Measurements from ENCODE around the gene CREM.

CREM gene

DNA sequence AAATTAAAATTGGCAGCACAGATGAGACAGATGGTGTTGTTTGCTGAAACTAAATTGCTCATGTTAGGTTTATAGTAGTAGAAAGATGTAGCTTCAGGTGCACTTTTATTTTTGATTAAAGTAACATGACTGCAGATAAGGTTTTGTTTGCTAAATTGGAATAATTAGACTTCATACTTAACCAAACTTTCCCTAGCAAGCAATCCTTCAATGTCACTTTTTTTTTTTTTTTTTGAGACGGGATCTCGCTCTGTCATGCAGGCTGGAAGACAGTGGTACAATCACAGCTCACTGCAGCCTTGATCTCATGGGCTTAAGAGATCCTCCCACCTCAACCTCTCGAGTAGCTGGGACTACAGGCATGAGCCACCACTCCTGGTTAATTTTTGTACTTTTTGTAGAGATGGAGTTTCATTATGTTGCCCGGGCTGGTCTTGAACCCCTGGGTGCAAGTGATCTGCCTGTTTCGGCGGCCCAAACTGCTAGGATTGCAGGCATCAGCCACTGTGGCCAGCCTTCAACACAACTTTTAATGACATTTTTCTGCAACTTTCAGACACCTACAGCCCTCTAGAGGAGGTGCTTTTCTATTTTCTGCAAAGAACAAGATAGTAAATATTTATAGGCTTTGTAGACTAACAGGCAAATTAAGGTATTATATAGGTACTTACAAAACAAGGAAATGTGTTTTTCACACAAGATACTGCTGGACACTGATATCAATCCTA is 124.9 kb downstream of the CREM start:
- Histone ChIP-seq H3K36me3 (ENCODE audit: control insufficient read depth, insufficient read depth, low read length) (no peaks in the 10 kb centered on the region), H3K27me3 (replicated peaks; ENCODE audit: control insufficient read depth, insufficient read depth, low read length) (no peaks in the 10 kb centered on the region), H3K4me3 (replicated peaks; ENCODE audit: low read depth, low read length) (no peak overlapping the region)
- TF ChIP-seq, protein P1, sequence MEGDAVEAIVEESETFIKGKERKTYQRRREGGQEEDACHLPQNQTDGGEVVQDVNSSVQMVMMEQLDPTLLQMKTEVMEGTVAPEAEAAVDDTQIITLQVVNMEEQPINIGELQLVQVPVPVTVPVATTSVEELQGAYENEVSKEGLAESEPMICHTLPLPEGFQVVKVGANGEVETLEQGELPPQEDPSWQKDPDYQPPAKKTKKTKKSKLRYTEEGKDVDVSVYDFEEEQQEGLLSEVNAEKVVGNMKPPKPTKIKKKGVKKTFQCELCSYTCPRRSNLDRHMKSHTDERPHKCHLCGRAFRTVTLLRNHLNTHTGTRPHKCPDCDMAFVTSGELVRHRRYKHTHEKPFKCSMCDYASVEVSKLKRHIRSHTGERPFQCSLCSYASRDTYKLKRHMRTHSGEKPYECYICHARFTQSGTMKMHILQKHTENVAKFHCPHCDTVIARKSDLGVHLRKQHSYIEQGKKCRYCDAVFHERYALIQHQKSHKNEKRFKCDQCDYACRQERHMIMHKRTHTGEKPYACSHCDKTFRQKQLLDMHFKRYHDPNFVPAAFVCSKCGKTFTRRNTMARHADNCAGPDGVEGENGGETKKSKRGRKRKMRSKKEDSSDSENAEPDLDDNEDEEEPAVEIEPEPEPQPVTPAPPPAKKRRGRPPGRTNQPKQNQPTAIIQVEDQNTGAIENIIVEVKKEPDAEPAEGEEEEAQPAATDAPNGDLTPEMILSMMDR (IDR thresholded peaks at IDR 0.05; ENCODE audit: insufficient read depth, low read length, poor library complexity, severe bottlenecking): no peak
- no peak for DNase-seq (ENCODE audit: extremely low read depth, insufficient read length)

DNA sequence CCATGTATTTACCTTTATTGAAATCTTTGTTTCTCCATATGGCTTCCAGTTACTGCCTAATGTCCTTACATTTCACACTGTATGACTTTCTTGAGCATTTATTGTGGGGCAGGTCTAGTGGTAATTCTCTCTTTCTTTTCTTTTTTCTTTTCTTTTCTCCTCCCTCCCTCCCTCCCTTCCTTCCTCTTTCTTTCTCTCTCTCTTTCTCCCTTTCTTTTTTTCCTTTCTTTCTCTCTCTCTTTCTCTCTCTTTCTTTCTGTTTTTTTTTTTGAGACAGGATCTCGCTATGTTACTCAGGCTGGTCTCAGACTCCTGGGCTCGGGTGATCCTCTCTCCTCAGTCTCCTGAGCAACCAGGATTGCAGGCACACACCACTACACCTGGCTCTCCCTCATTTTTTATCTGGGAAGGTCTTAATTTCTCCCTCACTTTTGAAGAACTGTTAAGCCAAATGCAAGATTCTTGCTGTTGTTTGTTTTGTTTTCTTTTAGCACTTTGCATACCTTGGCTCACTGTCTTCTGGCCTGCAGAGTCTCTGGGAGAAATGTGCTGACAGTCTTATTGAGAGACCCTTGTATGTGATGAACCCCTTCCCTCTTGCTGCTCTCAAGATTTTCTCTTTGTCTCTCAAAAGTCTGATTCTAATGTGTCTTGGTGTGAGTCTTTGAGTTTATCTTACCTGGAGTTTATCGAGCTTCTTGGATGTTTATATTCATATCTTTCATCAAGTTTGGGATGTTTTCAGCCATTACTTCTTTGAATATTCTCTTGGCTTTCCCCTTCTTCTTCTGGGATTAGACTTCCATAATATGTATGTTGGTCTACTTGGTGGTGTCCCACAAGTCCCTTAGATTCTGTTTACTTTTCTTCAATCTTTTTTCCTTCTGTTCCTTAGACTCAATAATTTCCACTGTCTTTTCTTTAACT is 130.7 kb downstream of the CREM start:
- Histone ChIP-seq H3K36me3 (ENCODE audit: control insufficient read depth, insufficient read depth, low read length) (no peaks in the 10 kb centered on the region), H3K4me3 (replicated peaks; ENCODE audit: low read depth, low read length) (no peak overlapping the region), H3K27me3 (replicated peaks; ENCODE audit: control insufficient read depth, insufficient read depth, low read length) (no peaks in the 10 kb centered on the region)
- DNase-seq (ENCODE audit: extremely low read depth, insufficient read length): no peak
- TF ChIP-seq, protein P1 (IDR thresholded peaks at IDR 0.05; ENCODE audit: insufficient read depth, low read length, poor library complexity, severe bottlenecking): no peak

DNA sequence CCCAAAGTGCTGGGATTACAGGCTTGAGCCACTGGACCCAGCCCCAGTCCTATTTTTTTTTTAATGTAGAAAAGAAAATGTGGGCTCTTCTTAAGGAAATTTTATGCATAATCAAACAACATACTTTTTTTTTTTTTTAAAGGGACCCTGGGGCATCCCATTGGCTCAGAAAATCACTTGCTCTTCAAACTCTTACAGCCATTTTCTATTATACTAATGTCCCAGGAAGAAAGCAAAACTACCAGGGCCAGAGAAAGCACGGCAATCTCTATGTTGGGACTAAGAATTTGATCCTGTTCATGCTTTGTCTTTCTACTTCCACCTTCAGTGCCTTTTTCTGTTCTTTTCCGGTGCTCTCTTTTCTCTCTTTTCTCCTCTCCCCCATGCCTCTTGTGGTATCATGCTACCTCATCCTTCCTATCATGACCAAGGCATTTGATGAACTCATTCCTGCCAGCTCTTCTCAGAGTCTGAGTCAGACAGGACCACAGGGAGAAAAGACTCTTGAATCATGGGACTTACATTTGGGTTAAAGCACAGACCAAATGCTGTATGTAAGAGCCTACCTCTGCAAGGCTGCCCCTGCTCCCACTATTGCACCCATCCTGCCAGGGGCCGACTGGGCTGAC is 133.2 kb downstream of the CREM start:
- no peak for DNase-seq (ENCODE audit: extremely low read depth, insufficient read length)
- TF ChIP-seq, protein P1 (IDR thresholded peaks at IDR 0.05; ENCODE audit: insufficient read depth, low read length, poor library complexity, severe bottlenecking): no peak
- Histone ChIP-seq H3K27me3 (replicated peaks; ENCODE audit: control insufficient read depth, insufficient read depth, low read length) (no peaks in the 10 kb centered on the region), H3K4me3 (replicated peaks; ENCODE audit: low read depth, low read length) (no peak overlapping the region), H3K36me3 (ENCODE audit: control insufficient read depth, insufficient read depth, low read length) (no peaks in the 10 kb centered on the region)

DNA sequence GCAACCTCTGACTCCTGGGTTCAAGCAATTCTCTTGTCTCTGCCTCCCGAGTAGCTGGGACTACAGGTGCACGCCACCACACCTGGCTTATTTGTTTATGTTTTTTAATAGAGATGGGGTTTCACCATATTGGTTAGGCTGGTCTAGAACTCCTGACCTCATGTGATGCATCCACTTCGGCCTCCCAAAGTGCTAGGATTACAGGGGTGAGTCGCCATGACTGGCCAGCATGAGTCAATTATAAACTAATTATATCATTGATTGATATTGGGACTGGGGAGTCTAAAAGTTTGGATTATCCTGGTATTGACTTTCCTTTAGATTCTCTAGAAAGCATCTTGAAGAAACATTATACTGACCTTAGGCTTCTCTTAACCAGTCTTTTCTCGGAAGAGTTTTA is 135.8 kb downstream of the CREM start:
- TF ChIP-seq, protein P1 (IDR thresholded peaks at IDR 0.05; ENCODE audit: insufficient read depth, low read length, poor library complexity, severe bottlenecking): no peak
- Histone ChIP-seq H3K36me3 (ENCODE audit: control insufficient read depth, insufficient read depth, low read length) (no peaks in the 10 kb centered on the region), H3K4me3 (replicated peaks; ENCODE audit: low read depth, low read length) (no peak overlapping the region), H3K27me3 (replicated peaks; ENCODE audit: control insufficient read depth, insufficient read depth, low read length) (no peaks in the 10 kb centered on the region)
- no peak for DNase-seq (ENCODE audit: extremely low read depth, insufficient read length)
